ENCODE measurements around the gene HEATR1.

HEATR1 gene

DNA sequence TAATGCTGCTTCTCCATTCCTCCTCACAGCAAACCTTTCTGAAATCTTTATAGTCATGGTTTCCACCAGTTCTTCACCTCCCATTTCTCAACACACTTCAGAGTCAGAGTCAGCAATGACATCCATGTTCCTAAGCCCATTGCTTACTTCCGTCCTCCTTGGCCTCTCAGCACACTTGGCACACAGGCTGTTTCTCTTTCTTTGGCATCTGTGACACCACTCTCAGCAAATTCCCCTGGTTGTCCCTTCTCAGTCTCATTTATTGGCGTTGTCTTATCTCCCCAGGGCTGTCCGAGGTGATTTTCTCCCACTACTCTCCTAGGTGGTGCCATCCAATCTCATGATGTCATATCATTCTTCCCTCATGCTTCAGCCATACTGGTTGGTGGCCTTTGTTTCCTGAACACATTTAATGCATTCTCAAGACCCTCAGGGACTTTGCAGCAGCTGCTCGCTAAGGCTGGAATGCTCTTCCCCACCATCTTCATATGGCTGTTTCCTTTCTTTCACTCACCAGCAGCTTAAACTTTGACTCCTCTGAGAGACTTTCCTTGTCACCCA lies 83.8 kb downstream of the HEATR1 start:
- ChIA-PET CTCF (no interaction called here), POLR2A (no interaction called here)
- no peak for DNase-seq (ENCODE audit: low read depth, low spot score)
- no peak overlapping the region for H3K4me3 ChIP-seq (ENCODE audit: low read depth, low read length)
- TF ChIP-seq, protein P1, sequence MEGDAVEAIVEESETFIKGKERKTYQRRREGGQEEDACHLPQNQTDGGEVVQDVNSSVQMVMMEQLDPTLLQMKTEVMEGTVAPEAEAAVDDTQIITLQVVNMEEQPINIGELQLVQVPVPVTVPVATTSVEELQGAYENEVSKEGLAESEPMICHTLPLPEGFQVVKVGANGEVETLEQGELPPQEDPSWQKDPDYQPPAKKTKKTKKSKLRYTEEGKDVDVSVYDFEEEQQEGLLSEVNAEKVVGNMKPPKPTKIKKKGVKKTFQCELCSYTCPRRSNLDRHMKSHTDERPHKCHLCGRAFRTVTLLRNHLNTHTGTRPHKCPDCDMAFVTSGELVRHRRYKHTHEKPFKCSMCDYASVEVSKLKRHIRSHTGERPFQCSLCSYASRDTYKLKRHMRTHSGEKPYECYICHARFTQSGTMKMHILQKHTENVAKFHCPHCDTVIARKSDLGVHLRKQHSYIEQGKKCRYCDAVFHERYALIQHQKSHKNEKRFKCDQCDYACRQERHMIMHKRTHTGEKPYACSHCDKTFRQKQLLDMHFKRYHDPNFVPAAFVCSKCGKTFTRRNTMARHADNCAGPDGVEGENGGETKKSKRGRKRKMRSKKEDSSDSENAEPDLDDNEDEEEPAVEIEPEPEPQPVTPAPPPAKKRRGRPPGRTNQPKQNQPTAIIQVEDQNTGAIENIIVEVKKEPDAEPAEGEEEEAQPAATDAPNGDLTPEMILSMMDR (IDR thresholded peaks at IDR 0.05; ENCODE audit: insufficient read depth, low read length, missing control alignments), result no peak

DNA sequence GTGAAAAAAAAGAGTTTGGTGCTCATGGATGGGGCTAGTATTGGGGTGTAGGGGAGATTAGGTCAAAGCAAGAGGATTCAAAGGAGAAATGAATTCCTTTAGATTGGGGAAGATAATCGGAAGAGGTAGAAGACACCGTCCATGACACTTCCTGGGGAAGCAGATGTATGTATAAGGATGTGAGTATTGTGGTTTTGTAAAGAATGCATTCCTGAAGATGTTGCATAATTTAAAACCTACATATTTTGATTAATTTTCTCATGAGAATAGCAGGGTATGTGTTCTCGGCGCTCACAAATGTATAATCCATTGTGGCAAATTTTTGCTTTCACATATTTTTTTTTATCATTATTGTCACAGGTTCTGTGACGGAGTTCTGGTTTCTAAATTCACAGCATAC lies 86.0 kb downstream of the HEATR1 start:
- CTCF ChIA-PET, result interaction anchor here (1.1 kb wide), 1 partner anchor 17 kb away, joined by 3 read pairs; no protein-coding TSS in a partner anchor

DNA sequence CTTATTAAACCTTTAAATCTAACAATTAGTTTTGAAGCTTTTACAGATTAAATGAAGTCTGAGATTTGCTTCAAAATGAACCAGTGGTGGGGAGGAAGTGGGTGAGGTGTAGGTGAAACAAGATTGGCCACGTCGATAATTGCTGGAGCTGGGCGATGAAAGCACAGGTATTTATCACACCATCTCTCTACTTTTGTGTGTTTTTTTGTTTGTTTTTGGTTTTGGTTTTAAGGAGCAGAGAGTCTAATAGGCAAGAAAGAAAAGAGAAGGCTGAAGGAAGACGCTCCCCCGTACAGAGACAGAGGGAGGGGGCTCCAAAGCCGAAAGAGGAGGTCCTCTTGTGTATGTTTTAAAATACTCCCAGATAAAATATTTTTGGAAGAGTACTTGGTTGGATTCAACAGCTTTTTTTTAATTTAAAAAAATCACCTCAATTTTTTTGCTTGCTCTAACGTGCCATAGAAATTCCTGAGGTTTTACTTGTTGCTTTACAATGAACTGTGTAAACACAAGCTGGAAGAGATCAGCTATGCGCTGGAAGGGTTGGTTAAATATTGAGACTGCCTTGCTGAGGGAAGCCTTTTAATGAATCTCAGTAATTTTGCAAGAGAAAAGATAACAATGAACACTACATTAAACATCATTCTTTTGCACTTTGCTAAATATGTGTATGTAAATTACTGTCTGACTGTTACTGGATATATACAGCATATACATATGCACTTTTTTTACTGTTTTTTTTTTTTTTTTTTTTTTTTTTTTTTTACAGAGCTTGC lies 87.2 kb downstream of the HEATR1 start:
- ChIA-PET POLR2A (interaction anchor here (0.6 to 1.4 kb wide), 3 partner anchors 14 to 278 kb away, joined by 3 to 5 read pairs (median 3); partner anchors contain the start of genes HEATR1 and MTR), CTCF (interaction anchor here (0.9 kb wide), 1 partner anchor 412 kb away, joined by 3 read pairs; no protein-coding TSS in a partner anchor)
- H3K4me3 ChIP-seq (ENCODE audit: low read depth, low read length), result no peak overlapping the region
- TF ChIP-seq, protein P1 (IDR thresholded peaks at IDR 0.05; ENCODE audit: insufficient read depth, low read length, missing control alignments), result no peak
- DNase-seq (ENCODE audit: low read depth, low spot score), result peak; percentile 77

More for the DNA sequence above, 86.0 kb downstream of the HEATR1 start:
- no peak for DNase-seq (ENCODE audit: low read depth, low spot score)
- H3K4me3 ChIP-seq (ENCODE audit: low read depth, low read length), result no peak overlapping the region
- TF ChIP-seq, protein P1 (IDR thresholded peaks at IDR 0.05; ENCODE audit: insufficient read depth, low read length, missing control alignments), result no peak
- POLR2A ChIA-PET, result no interaction called here

DNA sequence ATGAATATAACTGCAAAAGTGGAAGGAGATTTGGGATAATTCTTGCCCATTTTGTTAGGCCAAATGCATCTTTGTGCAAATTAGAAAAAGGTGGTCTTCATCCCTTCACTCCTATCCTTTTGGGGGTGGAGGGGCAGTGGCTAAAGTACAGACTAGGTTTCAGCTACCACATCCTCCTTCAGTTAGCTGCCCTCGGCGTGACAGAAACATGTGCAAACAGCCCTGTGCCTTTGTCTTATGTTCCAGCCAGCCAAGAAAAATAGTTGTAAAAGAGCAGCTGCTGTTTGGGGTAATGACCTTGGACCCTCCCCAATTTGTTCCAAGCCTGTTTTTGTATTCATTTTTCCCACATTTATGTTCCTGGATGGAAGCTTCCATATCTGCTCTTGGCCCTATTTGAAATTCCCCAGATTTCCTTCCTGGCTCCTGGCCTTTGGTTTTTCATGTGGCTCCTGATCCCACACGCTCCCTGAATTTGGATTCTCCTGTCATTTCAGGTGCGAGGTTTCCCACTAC lies 88.8 kb downstream of the HEATR1 start:
- DNase-seq (ENCODE audit: low read depth, low spot score), result no peak
- H3K4me3 ChIP-seq (ENCODE audit: low read depth, low read length), result no peak overlapping the region
- ChIA-PET POLR2A (no interaction called here), CTCF (interaction anchor here (1.1 kb wide), 1 partner anchor 27 kb away, joined by 3 read pairs; no protein-coding TSS in a partner anchor)
- TF ChIP-seq, protein P1 (IDR thresholded peaks at IDR 0.05; ENCODE audit: insufficient read depth, low read length, missing control alignments), result no peak

DNA sequence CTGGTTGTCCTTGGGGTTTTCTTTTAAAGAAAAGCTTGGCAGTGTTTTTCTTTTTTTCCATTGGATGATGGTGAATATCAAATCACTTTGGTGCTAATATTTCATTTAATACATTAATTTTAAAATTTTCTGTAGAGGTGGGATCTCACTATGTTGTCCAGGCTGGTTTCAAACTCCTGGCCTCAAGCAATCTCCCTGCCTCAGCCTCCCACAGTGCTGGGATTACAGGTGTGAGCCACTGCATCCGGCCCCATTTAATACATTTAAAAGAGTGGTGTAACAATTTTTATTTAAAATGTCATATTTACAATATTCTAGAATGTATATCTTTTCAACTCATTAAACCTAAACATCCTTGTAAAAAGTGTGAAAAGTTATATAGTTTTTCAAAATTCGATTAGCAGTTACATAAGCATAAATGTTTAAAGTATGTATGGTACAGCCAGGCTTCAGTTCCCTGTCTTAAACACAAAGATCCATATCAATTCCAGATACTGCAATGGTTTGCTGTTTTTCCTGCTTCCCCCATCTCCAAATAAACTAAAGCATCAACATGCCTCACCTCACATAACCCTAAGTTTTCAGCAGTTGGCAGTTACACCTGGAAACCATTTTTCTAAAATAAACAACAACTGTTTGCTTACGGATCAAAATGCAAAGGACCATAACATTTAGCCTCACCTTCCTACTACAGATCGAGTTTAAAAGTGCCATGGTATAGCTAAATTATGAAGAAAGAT lies 89.4 kb downstream of the HEATR1 start:
- H3K4me3 ChIP-seq (ENCODE audit: low read depth, low read length), result no peak overlapping the region
- CTCF ChIA-PET, result interaction anchor here (1.1 kb wide), 1 partner anchor 27 kb away, joined by 3 read pairs; no protein-coding TSS in a partner anchor
- TF ChIP-seq, protein P1 (IDR thresholded peaks at IDR 0.05; ENCODE audit: insufficient read depth, low read length, missing control alignments), result no peak
- no peak for DNase-seq (ENCODE audit: low read depth, low spot score)
- POLR2A ChIA-PET, result no interaction called here
